GM19452 (cell line): ENCODE data around the gene DTYMK.
A peak's percentile ranks its signal among the peaks of the same experiment; 100 is the strongest.

ENCODE experiments used
- ATAC-seq: cut with Tn5 transposase; IDR thresholded peaks from one replicate; pipeline ENCODE4 v1.9.1; 2021; ENCODE audit not compliant: unreplicated experiment

The DTYMK gene

GRCh38 chr2:241706537-241706936 is 19.9 kb upstream of the DTYMK start:
- no peak for ATAC-seq

GRCh38 chr2:241703032-241703604 is 16.5 kb upstream of the DTYMK start:
- no peak for ATAC-seq

- ATAC-seq, result peak; percentile 56
Observed at GRCh38 chr2:241702155-241703031, 15.8 kb upstream of the DTYMK start.

- peak; percentile 63 for ATAC-seq
Observed at GRCh38 chr2:241701399-241702154, 15.0 kb upstream of the DTYMK start, which contains the start of gene ING5. ING5 (plus strand) TSS chr2:241702039; CDS start chr2:241702066, 27 bp downstream.

- no peak for ATAC-seq
Observed at GRCh38 chr2:241701149-241701398, 14.5 kb upstream of the DTYMK start.

- ATAC-seq, result no peak
Observed at GRCh38 chr2:241695651-241696050, 9.0 kb upstream of the DTYMK start.

GRCh38 chr2:241692448-241692847 is 5.8 kb upstream of the DTYMK start:
- no peak for ATAC-seq

- ATAC-seq, result no peak
Observed at GRCh38 chr2:241690202-241690717, 3.6 kb upstream of the DTYMK start.

GRCh38 chr2:241689306-241689705 is 2.7 kb upstream of the DTYMK start:
- ATAC-seq, result no peak

- peak; percentile 24 for ATAC-seq
Observed at GRCh38 chr2:241686324-241686649, 328 bp downstream of the DTYMK start.

- no peak for ATAC-seq
Observed at GRCh38 chr2:241680827-241681599, 5.6 kb downstream of the DTYMK start.

GRCh38 chr2:241680044-241680443 is 6.6 kb downstream of the DTYMK start:
- no peak for ATAC-seq

GRCh38 chr2:241678784-241679540 is 7.7 kb downstream of the DTYMK start:
- ATAC-seq, result no peak

- ATAC-seq, result no peak
Observed at GRCh38 chr2:241678307-241678706, 8.3 kb downstream of the DTYMK start.

- ATAC-seq, result no peak
Observed at GRCh38 chr2:241677392-241677791, 9.2 kb downstream of the DTYMK start.

- ATAC-seq, result no peak
Observed at GRCh38 chr2:241676665-241677064, 9.9 kb downstream of the DTYMK start.

- ATAC-seq, result no peak
Observed at GRCh38 chr2:241675885-241676284, 10.7 kb downstream of the DTYMK start.

- ATAC-seq, result no peak
Observed at GRCh38 chr2:241673797-241674725, 12.6 kb downstream of the DTYMK start.

GRCh38 chr2:241673189-241673663 is 13.4 kb downstream of the DTYMK start:
- ATAC-seq, result no peak
